GM03348 (cell line): ENCODE data around the gene DCP1A.
"Not testable (repeated sequence)": the region's sequence is repeated elsewhere in the genome, so short reads cannot be mapped to it uniquely, and the experiment has no call there.

Source experiments
- DNase-seq: peaks from one replicate; pipeline ENCODE4 v3.0.0; 2012; ENCODE audit warnings: low spot score

DCP1A gene

DNA sequence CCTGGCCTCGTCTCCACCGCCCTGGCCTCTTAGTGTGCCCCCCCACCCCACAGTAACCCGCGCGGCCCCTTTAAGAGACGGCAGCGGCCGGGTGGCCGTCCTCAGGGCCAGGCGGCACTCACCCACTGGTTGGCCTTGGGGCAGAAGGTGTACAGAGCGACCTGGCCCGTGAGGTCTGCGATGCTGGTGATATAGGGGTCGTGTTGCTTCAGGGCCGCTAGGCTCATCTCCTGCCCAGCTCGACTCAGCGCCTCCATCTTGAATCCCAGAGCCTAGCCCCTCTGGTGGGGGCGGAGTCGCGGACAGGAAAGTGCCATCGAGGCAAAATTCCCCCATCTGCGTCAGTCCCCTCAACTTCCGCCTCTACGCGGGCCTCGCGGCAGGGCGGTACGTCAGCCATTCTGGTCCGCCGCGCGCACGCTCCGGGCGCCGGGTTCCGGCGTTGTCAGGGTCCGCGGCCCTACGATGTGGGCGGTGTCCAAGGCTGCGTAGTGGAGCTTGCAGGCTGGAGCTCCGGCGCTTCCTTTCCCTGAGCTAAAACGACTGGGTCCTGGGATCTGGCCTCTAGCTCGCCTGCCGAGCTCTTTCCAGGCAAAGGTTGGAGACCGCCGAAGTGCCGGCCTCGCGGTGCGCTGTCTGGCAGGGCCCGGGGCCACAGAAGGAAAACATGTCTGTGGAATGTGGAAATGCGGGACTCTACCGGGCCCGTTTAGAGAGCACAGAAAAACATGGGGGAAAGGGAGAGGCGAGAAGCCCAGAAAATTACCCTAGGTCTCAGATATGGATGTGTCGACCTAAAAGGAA, at the start of gene DCP1A:
DCP1A (minus strand) TSS at position 283 of the 804 bp plus-strand sequence; CDS start at position 257, 26 bp downstream.
- DNase-seq = peak; percentile 97

DNA sequence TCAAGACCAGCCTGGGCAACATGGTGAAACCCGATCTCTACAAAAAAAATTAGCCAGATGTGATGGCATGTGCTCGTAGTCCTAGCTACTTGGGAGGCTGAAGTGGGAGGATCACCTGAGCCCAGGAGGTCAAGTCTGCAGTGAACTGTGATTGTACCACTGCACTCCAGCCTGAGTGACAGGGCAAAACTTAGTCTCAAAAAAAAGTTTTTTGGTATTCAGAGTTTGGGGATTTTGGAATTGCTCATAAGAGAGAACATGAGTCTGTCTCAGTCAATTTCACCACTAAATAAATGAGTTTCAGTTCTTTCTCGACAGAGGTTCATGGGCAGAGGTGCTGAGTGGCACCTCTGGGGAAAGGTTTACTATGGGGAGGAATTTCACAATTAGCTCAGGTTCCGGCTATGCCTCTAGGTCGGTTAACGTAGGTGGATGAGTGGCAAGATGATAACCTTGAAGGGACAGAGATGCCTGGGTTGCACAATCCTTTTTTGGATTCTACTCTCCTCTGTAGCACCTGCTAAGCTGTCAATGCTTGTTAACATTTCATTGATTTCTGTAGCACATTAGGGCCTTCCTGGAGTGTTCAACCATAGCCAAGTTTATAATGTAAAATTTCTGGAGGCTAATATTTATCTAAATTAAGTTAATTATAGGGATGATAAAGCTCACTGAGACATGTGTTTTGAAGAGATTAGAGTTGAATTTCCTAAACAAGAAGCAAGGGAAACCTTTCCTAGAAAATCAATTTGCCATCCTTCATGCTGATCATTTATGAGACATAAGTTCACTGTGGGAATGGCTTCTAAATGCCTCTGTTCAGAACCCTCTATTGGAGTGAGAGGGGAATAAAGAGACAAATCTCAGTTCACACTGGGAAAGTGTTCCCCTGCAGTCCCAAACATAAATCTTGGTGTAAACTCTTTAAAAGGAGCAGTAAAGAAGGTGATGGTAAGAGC, 37.4 kb upstream of the DCP1A start:
- no peak for DNase-seq

DNA sequence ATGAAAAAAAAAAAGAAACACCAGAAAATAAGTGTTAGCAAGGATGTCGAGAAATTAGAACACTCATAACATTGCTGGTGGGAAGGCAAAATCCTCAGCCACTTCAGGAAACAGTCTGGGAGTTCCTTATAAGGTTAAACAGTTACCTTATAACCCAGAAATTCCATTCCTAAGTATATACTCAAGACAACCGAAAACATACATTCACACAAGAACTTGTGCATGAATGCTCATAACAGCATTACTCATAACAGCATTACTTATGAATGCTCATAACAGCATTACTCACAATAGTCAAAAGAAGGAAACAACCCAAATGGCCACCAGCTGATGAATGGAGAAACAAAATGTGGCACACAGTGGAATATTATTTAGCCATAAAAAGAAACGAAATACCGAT, 34.8 kb upstream of the DCP1A start:
- DNase-seq = no peak

DNA sequence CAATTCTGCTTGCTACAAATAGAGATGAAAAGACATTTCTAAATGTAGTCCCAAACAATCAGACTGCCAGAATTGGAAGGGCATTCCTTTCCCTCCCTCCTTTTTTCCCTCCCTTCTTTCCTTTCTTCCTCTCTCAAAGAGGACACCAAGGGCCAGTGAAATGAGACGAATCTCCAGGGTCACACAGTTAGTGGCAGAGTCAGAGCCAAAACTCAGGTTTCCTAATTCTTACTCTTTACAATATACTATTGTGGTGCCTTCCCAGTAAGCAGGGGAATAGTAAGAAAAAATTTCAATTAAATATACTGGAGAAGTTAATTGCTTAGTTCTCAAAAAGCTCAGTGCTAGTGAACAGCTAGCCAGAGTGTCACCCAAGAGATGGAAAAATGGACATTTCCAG, 33.0 kb upstream of the DCP1A start:
- DNase-seq = no peak

DNA sequence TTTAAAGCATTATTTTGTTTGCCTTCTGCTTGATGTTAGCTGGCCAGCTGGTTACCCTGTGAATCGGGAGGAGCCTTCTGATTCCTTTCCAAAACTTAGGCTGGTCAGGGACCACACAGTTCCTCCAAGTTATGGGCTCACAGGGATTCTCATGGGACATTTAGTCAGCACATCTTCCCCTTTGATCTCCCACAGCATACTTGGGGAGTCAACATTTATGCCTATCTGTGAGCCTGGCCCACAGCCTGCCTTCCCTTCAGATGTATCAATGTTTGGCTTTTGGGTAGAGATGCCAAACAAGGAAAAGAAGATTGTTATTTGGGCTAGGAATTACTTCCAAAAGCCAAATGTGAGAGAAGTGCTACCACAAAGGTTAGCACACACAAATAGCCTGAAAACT, 32.6 kb upstream of the DCP1A start:
- DNase-seq = no peak

DNA sequence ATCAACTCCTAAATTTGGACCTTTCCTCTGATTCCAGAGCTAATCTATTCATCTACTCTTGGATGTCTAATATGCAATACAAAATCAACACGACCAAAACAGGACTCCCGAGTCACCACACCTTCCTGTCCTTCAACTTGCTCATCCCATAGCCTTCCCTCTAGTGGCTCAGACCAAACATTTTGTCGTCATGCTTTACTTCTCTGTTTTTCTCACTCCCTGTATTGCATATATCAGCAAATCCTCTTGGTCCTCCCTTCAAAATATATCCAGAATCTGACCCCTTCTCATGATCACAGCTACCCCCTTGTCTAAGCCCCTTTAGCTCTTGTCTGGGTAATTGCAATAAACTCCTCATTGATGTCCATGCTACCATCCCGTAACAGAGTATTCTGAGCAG, 30.5 kb upstream of the DCP1A start:
- no peak for DNase-seq

DNA sequence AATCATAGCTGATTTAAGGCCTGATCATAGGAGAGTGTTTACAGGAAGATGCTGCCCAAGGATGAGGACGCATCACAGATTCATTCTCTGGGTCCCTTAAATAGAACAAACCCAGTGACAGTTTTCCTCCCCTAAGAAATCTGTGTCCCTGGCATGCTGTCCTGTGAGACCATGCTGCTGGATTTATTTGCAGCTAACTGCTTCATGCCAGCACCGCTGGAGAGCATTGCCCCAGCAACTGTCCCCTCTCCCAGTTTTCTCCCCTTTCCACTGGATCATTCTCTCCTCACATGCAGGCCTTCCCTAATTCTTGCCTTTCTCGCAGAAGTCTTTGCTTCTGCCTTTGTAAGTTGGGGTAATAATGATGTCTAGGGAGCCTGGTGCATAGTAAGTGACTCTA, 29.3 kb upstream of the DCP1A start:
- no peak for DNase-seq

DNA sequence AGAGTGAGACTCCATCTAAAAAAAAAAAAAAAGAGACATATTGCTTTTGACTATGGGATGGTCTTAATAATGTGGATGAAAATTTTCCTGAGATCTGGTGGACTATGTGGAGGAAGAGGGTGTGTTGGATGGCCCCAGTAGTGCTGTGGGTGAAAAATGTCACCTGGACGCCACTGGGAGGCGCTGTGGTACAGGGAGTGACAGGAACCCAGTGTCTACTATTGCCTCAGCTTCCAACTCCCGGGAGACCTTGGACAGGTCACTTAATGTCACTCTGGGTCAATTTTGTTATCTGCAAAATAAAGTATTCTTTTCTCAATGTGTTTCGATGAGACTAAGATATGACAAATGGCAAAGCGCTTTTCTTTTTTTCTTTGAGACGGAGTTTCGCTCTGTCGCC, 27.7 kb upstream of the DCP1A start:
- peak; percentile 59 for DNase-seq

DNA sequence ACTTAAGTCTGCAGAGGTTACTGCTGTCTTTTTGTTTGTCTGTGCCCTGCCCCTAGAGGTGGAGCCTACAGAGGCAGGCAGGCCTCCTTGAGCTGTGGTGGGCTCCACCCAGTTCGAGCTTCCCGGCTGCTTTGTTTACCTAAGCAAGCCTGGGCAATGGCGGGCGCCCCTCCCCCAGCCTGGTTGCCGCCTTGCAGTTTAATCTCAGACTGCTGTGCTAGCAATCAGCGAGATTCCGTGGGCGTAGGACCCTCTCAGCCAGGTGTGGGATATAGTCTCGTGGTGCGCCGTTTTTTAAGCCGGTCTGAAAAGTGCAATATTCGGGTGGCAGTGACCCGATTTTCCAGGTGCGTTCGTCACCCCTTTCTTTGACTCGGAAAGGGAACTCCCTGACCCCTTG, 23.4 kb upstream of the DCP1A start:
- not testable (repeated sequence) for DNase-seq

DNA sequence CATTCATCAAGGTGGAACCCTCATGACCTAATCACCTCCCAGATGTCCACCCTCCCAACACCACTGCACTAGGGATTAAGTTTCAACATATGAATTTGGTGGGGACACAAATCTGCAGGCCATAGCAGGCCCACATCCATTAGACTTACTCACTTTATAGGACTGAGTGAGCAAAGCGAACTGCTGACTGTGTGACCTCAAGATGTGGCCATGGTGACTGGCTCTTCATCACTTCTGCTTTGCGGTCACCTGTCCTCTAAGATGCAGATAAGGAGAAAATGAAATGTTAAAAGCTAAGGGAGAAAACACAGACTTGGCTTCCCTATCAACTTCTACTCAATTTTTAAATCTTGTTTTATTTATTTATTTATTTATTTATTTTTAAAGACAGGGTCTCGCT, 14.5 kb upstream of the DCP1A start:
- DNase-seq = no peak

DNA sequence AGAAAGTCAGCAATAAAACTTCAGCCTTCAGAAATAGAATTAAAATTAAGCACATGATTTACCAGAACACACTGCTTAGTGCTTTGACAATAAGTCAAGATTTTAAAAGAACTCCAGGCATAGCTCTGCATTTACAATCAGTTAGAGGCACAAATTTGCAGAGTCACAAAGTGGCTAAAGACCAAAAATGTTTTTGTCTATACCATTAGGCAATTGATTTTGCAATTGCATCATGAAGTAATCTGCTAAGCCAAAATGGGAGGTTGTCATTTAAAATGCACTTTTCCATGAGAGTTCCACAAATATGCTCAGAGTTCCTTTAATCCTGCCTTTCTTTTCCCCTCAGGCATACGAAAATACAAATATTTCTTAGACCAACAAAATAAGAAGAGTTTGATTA, 10.1 kb upstream of the DCP1A start:
- DNase-seq = peak; percentile 7

DNA sequence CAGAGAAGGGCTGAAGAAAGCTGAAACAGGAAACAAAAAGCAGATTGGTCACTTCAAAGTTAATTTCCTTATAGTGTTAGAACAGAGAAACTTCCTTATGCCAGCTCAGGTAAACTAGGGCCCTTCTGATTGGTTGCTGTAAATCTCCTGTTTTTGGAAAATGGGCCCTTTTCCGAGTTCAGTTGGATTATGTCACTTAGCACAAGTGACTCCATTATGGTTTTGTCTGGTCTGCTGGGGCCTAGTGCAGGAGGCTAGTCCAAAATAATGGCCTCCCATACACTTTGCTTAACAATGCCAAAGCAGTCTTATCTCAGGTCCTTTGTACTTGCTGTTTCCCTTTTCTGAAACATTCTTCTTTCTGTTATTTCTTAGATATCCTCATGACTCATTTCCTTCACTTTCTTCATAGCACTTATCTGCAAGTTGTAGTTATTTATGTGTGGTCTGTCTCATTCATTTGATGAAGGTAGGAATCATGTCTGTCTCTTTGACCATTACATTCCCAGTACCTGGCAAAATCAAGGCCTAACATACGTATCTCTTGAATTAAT, 7.7 kb upstream of the DCP1A start:
- DNase-seq = no peak

DNA sequence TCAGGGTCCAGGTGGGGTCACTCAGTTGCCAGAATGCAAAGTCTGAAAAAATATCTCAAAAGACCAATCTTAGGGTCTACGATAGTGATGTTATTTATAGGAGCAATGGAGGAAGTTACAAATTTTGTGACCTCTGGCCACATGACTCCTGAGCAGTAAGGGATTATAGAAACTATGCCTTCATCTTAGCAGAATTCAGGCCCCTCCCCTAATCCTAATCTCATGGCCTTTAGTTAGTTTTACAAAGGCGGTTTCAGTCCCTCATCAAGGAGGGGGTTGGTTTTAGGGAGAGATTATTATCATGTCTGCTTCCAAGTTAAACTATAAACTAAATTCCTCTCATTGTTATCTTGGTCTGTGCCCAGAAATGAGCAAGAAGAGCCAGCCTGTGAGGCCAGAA, 5.9 kb upstream of the DCP1A start:
- DNase-seq = no peak

DNA sequence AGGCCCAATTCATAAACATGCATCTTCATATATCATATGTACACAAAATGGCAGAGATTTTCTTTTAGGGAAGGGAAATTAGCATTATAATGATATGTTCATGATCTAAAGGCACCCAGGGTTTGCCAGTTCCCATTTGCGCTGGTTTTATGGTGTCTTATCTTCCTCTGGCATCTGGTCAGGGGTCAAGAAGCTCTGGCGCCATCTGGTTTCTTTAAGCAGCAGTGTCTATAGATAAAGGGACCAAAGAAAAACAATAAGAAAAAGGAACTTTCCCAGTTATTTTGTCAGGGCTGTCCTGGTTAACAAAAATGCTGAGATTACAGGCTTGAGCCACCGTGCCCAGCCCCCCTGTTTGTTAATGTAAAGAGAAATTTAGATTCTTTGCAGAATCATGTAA, 3.3 kb upstream of the DCP1A start:
- no peak for DNase-seq

DNA sequence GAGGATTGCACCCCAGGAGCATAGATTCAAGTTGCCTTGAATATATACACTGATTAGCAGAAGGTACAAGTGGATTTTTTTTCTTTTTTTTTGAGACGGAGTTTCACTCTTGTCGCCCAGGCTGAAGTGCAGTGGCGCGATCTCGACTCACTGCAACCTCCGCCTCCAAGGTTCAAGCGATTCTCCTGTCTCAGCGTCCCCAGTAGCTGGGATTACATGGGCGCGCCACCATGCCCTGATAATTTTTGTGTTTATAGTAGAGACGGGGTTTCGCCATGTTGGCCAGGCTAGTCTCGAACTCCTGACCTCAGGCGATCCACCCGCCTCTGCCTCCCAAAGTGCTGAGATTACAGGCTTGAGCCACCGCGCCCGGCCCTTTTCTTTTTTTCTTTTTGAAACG, 775 bp upstream of the DCP1A start:
- not testable (repeated sequence) for DNase-seq

DNA sequence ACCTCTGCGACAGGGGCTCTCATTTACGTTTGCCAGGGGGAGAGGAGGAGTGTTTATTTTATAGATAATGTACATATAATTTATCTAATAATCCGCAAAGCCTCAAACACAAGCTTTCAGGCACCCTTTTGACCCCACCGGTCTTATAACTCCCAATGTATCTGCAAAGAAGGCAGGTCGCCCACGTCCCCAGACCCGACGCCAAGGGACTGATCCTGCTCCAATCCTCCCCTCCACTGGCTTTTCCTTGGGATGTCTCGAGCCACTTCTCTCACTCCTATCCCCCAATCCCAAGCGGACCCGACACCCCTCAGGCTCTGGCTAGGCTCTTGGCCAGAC, 452 bp downstream of the DCP1A start:
- no peak for DNase-seq

DNA sequence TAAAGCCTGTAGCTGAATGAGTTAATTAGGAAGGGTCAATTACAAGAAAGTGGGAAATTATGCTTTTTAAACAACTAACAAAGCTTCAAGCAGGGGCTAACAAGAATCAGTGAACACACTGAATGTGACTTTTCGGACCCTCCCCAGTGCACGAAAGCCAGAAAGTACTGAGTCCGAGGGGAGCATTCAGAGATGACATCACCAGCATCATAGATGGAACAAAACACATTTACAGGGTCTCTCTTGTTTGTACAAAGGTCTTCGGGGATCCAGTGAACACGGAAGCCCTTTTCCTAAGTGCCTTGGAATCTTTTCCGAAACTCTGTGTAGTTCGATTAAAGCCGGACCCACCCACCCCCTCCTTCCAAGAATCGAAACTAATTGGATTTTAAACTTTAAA, 829 bp downstream of the DCP1A start:
- DNase-seq = peak; percentile 15

DNA sequence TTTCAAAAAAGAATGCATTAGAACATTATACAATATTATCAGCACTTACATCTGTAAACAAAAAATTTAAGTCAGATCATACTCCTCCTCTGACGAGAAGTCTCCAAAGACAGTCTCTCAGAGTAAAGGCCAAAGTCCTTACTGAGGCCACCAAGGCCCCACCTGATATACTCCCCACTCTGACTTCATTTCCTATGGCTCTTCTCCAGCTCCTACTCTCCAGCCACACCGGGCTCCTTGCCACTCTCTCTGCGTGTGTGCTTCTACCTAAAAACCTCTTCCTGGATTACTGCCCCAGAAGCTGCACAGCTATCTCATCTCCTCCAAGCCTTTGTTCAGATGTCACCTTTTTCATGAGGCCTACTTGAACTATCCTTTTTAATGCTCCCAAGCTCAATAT, 5.0 kb downstream of the DCP1A start:
- DNase-seq = no peak

DNA sequence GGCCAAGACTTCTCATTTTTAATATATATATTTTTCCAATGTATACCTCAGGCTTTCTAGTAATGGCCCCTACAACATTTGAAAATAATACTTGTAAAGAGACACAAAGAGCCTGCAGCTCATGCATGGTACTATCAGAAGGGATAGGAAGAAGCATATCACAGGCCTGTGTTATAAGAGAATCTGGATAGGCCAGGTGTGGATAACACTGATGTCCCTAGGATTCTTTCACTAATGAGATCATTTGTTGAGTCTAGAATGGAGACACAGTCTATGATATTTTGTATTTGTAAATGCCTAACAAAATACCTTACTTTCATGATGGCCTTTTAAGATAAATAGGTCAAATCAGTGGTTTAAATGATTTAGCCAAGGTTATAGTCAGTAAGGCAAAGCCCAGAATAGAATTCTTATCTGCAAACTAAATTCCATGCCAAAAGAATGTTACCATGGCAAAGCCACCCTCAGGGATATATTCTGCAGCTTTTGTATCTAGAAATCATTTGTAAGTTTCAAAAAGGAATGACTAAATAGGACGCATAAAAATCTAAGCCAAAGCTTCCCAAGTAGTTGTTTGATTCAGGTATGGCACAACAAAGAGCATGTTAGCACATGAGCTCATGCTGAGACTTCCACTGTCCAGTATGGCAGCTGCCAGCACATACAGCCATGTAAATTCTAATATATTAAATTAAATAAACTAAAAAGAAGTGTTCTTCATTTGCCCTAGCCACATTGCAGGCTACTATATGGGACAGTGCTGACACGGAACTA, 10.0 kb downstream of the DCP1A start:
- no peak for DNase-seq

DNA sequence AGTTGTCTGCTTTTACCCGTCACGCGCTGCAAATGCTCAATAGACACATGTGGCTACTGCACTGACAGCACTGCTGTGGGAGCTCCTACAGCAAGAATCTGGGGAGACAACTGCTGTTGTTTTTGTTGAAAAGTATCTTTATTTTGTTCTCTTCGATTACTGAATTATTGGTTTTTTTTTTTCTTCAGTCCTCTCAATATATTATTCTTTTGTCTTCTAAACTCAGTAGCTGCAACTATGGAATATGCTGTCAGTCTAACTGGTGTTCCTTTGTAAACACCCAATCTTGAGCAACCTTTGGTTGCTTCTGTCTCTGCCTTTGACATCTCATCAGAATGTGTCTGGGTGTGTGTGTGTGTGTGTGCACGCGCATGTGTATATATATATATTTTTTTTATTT, 12.6 kb downstream of the DCP1A start:
- DNase-seq = no peak

DNA sequence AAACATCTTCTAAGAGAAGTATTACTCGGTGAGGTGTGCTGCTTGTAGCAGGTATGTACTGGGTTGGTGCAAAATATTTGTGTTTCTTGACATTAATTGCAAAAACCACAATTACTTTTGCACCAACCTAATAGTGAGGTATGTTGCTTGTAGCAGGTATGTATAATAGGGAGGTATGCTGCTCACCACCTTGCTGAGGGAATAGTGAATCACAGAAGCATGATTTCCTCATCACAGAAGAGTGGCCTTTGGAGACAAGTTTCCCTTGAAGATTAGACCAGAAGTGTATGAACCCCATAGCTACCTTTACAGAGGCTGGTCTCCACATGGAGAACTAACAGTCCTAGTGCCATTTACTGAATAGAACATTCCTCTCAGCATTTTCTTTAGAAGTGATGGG, 15.5 kb downstream of the DCP1A start:
- DNase-seq = no peak

DNA sequence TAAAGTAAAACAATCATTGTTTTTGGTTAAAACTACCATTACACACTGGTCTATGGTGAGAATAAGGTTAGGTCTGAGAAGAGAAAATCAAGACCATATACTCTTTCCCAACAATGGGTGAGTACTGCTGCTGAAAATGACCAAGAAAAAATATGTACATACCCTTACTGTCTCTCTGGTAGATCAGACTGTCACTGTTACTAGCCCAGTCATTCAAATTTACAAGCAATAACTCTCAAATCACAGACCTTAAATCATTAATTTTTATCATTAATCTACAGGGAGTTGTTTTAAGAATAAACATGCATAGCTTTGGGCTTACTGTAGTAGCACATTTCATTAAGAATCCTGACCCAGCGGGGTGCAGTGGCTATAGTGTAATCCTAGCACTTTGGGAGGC, 17.4 kb downstream of the DCP1A start:
- no peak for DNase-seq
